ENCODE results near the gene ACTC1.

The ACTC1 gene

GRCh38 chr15:34793901-34794300 is 1.4 kb downstream of the ACTC1 start:
- Histone ChIP-seq H3K4me3 (ENCODE audit: low read depth in 1 of 2, low read length in 2 of 2) (no peak overlapping the region), H3K9me3 (ENCODE audit: insufficient read depth, low read length, severe bottlenecking) (no peaks in the 10 kb centered on the region), H3K27me3 (ENCODE audit: insufficient read depth, low read length, poor library complexity) (peaks cover 7% of the 10 kb centered on the region), H3K4me2 (ENCODE audit: insufficient read depth, low read length) (no peak overlapping the region), H3K9ac (ENCODE audit: low read depth, low read length) (no peak overlapping the region), H2AFZ (ENCODE audit: low read depth, low read length) (no peak overlapping the region), H4K20me1 (ENCODE audit: insufficient read depth, low read length) (no peaks in the 10 kb centered on the region), H3K79me2 (ENCODE audit: insufficient read depth, low read length) (no peaks in the 10 kb centered on the region), H3K36me3 (ENCODE audit: insufficient read depth, low read length) (no peaks in the 10 kb centered on the region), H3K27ac (ENCODE audit: low read length) (no peak overlapping the region), H3K4me1 (ENCODE audit: insufficient read depth, low read length) (no peaks in the 10 kb centered on the region)
- TF ChIP-seq EZH2 (IDR thresholded peaks at IDR 0.05; ENCODE audit: borderline replicate concordance, low read depth, low read length, severe bottlenecking) = no peak
- no peak for TF ChIP-seq CTCF (IDR thresholded peaks at IDR 0.05; ENCODE audit: borderline replicate concordance, extremely low read depth, low read length, poor library complexity, severe bottlenecking)
- DNase-seq = no peak
- ATAC-seq (ENCODE audit: insufficient read depth, low read depth) = no peak

- H3K9ac ChIP-seq (ENCODE audit: low read depth, low read length) = no peak overlapping the region
- H3K36me3 ChIP-seq (ENCODE audit: insufficient read depth, low read length) = no peaks in the 10 kb centered on the region
- peaks cover 7% of the 10 kb centered on the region for H3K27me3 ChIP-seq (ENCODE audit: insufficient read depth, low read length, poor library complexity)
- ATAC-seq (ENCODE audit: insufficient read depth, low read depth) (no peak), DNase-seq (no peak)
- TF ChIP-seq CTCF (IDR thresholded peaks at IDR 0.05; ENCODE audit: borderline replicate concordance, extremely low read depth, low read length, poor library complexity, severe bottlenecking) (no peak), EZH2 (IDR thresholded peaks at IDR 0.05; ENCODE audit: borderline replicate concordance, low read depth, low read length, severe bottlenecking) (no peak)
- no peaks in the 10 kb centered on the region for H3K79me2 ChIP-seq (ENCODE audit: insufficient read depth, low read length)
- H3K4me2 ChIP-seq (ENCODE audit: insufficient read depth, low read length) = no peak overlapping the region
- no peaks in the 10 kb centered on the region for H4K20me1 ChIP-seq (ENCODE audit: insufficient read depth, low read length)
- H3K4me3 ChIP-seq (ENCODE audit: low read depth in 1 of 2, low read length in 2 of 2) = no peak overlapping the region
- H3K9me3 ChIP-seq (ENCODE audit: insufficient read depth, low read length, severe bottlenecking) = no peaks in the 10 kb centered on the region
- H3K27ac ChIP-seq (ENCODE audit: low read length) = no peak overlapping the region
- no peaks in the 10 kb centered on the region for H3K4me1 ChIP-seq (ENCODE audit: insufficient read depth, low read length)
- H2AFZ ChIP-seq (ENCODE audit: low read depth, low read length) = no peak overlapping the region
Observed at GRCh38 chr15:34793071-34793470, 2.3 kb downstream of the ACTC1 start.

- no peaks in the 10 kb centered on the region for H4K20me1 ChIP-seq (ENCODE audit: insufficient read depth, low read length)
- H3K4me1 ChIP-seq (ENCODE audit: insufficient read depth, low read length) = no peaks in the 10 kb centered on the region
- H3K4me2 ChIP-seq (ENCODE audit: insufficient read depth, low read length) = no peak overlapping the region
- no peak overlapping the region for H3K27ac ChIP-seq (ENCODE audit: low read length)
- no peaks in the 10 kb centered on the region for H3K9me3 ChIP-seq (ENCODE audit: insufficient read depth, low read length, severe bottlenecking)
- no peaks in the 10 kb centered on the region for H3K79me2 ChIP-seq (ENCODE audit: insufficient read depth, low read length)
- no peaks in the 10 kb centered on the region for H3K27me3 ChIP-seq (ENCODE audit: insufficient read depth, low read length, poor library complexity)
- H3K9ac ChIP-seq (ENCODE audit: low read depth, low read length) = no peak overlapping the region
- TF ChIP-seq CTCF (IDR thresholded peaks at IDR 0.05; ENCODE audit: borderline replicate concordance, extremely low read depth, low read length, poor library complexity, severe bottlenecking) (no peak), EZH2 (IDR thresholded peaks at IDR 0.05; ENCODE audit: borderline replicate concordance, low read depth, low read length, severe bottlenecking) (no peak)
- H2AFZ ChIP-seq (ENCODE audit: low read depth, low read length) = no peak overlapping the region
- DNase-seq = no peak
- no peak for ATAC-seq (ENCODE audit: insufficient read depth, low read depth)
- no peak overlapping the region for H3K4me3 ChIP-seq (ENCODE audit: low read depth in 1 of 2, low read length in 2 of 2)
- H3K36me3 ChIP-seq (ENCODE audit: insufficient read depth, low read length) = no peaks in the 10 kb centered on the region
Observed at GRCh38 chr15:34791701-34792100, 3.6 kb downstream of the ACTC1 start.

GRCh38 chr15:34790121-34790520 is 5.2 kb downstream of the ACTC1 start:
- Histone ChIP-seq H4K20me1 (ENCODE audit: insufficient read depth, low read length) (no peaks in the 10 kb centered on the region), H3K4me2 (ENCODE audit: insufficient read depth, low read length) (no peak overlapping the region), H3K4me3 (ENCODE audit: low read depth in 1 of 2, low read length in 2 of 2) (no peak overlapping the region), H3K36me3 (ENCODE audit: insufficient read depth, low read length) (no peaks in the 10 kb centered on the region), H2AFZ (ENCODE audit: low read depth, low read length) (no peak overlapping the region), H3K9me3 (ENCODE audit: insufficient read depth, low read length, severe bottlenecking) (no peaks in the 10 kb centered on the region), H3K79me2 (ENCODE audit: insufficient read depth, low read length) (no peaks in the 10 kb centered on the region), H3K27me3 (ENCODE audit: insufficient read depth, low read length, poor library complexity) (no peaks in the 10 kb centered on the region), H3K27ac (ENCODE audit: low read length) (no peak overlapping the region), H3K4me1 (ENCODE audit: insufficient read depth, low read length) (no peaks in the 10 kb centered on the region), H3K9ac (ENCODE audit: low read depth, low read length) (no peak overlapping the region)
- no peak for TF ChIP-seq CTCF (IDR thresholded peaks at IDR 0.05; ENCODE audit: borderline replicate concordance, extremely low read depth, low read length, poor library complexity, severe bottlenecking)
- TF ChIP-seq EZH2 (IDR thresholded peaks at IDR 0.05; ENCODE audit: borderline replicate concordance, low read depth, low read length, severe bottlenecking) = no peak
- ATAC-seq (ENCODE audit: insufficient read depth, low read depth) (no peak), DNase-seq (no peak)

All from DND-41 (cell line).